RWPE2 (cell line): ENCODE data around the gene IL1RAPL1.

Experiments used
- ATAC-seq: fragments of 200-7000 bp; cut with Tn5 transposase; 3 replicates; pipeline ENCODE4 v1.9.1; 2021; ENCODE audit warnings: low read depth
- DNase-seq: peaks from one replicate; pipeline ENCODE4 v3.0.0-alpha.2; 2020; ENCODE audit warnings: low spot score
- H3K27ac ChIP-seq: fragments of 450-650 bp; 2 replicates; pipeline ENCODE4 v1.5.1; 2017; ENCODE audit warnings: mild to moderate bottlenecking; ENCODE audit not compliant: poor library complexity, severe bottlenecking
- H3K27me3 ChIP-seq: fragments of 250-450 bp; sonication (Bioruptor Pico); 2 replicates; pipeline ENCODE4 v1.5.1; 2021; ENCODE audit warnings: mild to moderate bottlenecking, moderate library complexity; ENCODE audit not compliant: insufficient read depth, poor library complexity, severe bottlenecking
- H3K36me3 ChIP-seq: fragments of 250-450 bp; sonication (Bioruptor Pico); 2 replicates; pipeline ENCODE4 v1.5.1; 2020; ENCODE audit warnings: low read depth, mild to moderate bottlenecking, moderate library complexity
- H3K4me1 ChIP-seq: fragments of 250-450 bp; sonication (Bioruptor Pico); 2 replicates; pipeline ENCODE4 v1.5.1; 2021; ENCODE audit warnings: mild to moderate bottlenecking, moderate library complexity; ENCODE audit not compliant: insufficient read depth, poor library complexity, severe bottlenecking
- H3K4me3 ChIP-seq: fragments of 250-450 bp; sonication (Bioruptor Pico); 2 replicates; pipeline ENCODE4 v1.5.1; 2021; ENCODE audit warnings: mild to moderate bottlenecking, moderate library complexity; ENCODE audit not compliant: severe bottlenecking
- H3K9me3 ChIP-seq: fragments of 250-450 bp; sonication (Bioruptor Pico); 2 replicates; pipeline ENCODE4 v1.5.1; 2021; ENCODE audit warnings: mild to moderate bottlenecking, moderate library complexity; ENCODE audit not compliant: severe bottlenecking
- CTCF ChIP-seq: fragments of 450-650 bp; IDR thresholded peaks from one replicate; pipeline ENCODE4 v1.5.1; 2017; ENCODE audit warnings: mild to moderate bottlenecking, moderate library complexity; ENCODE audit not compliant: poor library complexity, severe bottlenecking

IL1RAPL1 gene

GRCh38 chrX:29913647-29914046, 1326.4 kb downstream of the IL1RAPL1 start:
- no peaks in the 10 kb centered on the region for H3K9me3 ChIP-seq
- no peak for TF ChIP-seq CTCF
- DNase-seq (no peak), ATAC-seq (no peak)
- no peaks in the 10 kb centered on the region for H3K36me3 ChIP-seq
- no peak overlapping the region for H3K4me3 ChIP-seq
- no peaks in the 10 kb centered on the region for H3K27me3 ChIP-seq
- H3K4me1 ChIP-seq = no peaks in the 10 kb centered on the region
- H3K27ac ChIP-seq = no peak overlapping the region

GRCh38 chrX:29922607-29923006, 1335.4 kb downstream of the IL1RAPL1 start:
- no peaks in the 10 kb centered on the region for H3K9me3 ChIP-seq
- DNase-seq (no peak), ATAC-seq (no peak)
- no peak overlapping the region for H3K4me3 ChIP-seq
- H3K27me3 ChIP-seq = no peaks in the 10 kb centered on the region
- no peaks in the 10 kb centered on the region for H3K36me3 ChIP-seq
- TF ChIP-seq CTCF = no peak
- no peak overlapping the region for H3K27ac ChIP-seq
- no peaks in the 10 kb centered on the region for H3K4me1 ChIP-seq

- no peak for DNase-seq
- H3K9me3 ChIP-seq = no peaks in the 10 kb centered on the region
- H3K4me1 ChIP-seq = no peaks in the 10 kb centered on the region
- ATAC-seq = no peak
- no peak overlapping the region for H3K4me3 ChIP-seq
- TF ChIP-seq CTCF = no peak
- no peak overlapping the region for H3K27ac ChIP-seq
- H3K27me3 ChIP-seq = no peaks in the 10 kb centered on the region
- H3K36me3 ChIP-seq = no peaks in the 10 kb centered on the region
These were observed 1338.8 kb downstream of the IL1RAPL1 start for GRCh38 chrX:29926056-29926455.

- Histone ChIP-seq H3K4me1 (no peaks in the 10 kb centered on the region), H3K27me3 (no peaks in the 10 kb centered on the region)
- no peak for ATAC-seq
These were observed 1339.4 kb downstream of the IL1RAPL1 start for GRCh38 chrX:29926659-29927058.

More at GRCh38 chrX:29926659-29927058, 1339.4 kb downstream of the IL1RAPL1 start:
- Histone ChIP-seq H3K36me3 (no peaks in the 10 kb centered on the region), H3K9me3 (no peaks in the 10 kb centered on the region), H3K27ac (no peak overlapping the region), H3K4me3 (no peak overlapping the region)
- no peak for TF ChIP-seq CTCF
- DNase-seq = no peak
